HG03066 (cell line): Measurements from ENCODE around the gene KDM3B.
"Not testable (repeated sequence)": the region's sequence is repeated elsewhere in the genome, so short reads cannot be mapped to it uniquely, and the experiment has no call there.

ENCODE experiments used
- ATAC-seq: cut with Tn5 transposase; IDR thresholded peaks from one replicate; pipeline ENCODE4 v1.9.1; 2021; ENCODE audit warnings: low read depth; ENCODE audit not compliant: unreplicated experiment

KDM3B gene

DNA sequence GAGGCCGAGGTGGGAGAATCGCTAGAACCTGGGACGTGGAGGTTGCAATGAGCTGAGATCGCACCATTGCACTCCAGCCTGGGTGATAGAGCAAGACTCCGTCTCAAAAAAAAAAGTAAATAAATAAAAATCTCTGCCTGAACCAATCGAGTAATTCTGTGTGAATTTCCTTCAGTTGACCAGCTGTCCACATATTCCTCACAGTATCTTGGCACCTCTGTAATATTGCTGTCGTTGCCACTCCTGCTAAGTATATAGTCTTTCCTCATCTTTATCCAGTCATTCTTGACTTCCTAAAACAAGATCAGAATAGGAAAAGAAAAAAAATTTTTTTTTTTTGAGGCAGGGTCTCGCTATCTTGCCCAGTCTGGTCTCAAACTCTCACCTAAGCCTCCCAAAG lies 29.9 kb downstream of the KDM3B start:
- ATAC-seq = no peak

DNA sequence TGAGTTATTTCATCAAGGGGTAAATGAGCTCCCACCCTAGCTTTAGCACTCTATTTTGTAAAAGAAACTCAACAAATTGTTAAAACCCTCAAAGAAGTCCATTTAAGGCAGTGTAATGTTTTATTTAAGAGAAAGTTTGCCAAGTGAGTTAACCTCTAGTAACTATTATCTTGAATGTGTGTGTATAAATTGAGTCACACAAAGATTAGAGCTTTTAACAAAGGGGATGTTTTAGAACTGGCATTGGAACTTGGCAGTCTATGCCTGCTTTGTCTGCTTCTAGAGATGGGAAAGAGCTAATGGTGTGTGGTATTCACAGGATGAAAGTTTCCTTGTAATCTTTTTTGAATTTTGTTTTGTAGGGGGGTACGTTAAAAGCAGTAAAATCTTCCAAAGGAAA lies 33.2 kb downstream of the KDM3B start:
- no peak for ATAC-seq

DNA sequence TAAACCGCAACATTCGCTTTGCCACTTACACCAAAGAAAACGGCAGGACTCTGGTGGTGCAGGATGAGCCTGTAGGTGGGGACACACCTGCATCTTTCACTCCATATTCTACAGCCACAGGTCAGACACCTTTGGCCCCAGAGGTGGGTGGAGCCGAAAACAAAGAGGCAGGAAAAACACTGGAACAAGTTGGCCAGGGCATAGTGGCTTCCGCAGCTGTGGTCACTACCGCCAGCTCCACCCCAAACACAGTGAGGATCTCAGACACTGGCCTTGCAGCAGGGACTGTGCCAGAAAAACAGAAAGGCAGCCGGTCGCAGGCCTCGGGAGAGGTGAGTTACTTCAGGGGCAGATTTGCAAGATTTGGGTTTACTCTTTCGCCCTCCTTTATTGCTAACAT lies 33.8 kb downstream of the KDM3B start:
- no peak for ATAC-seq

DNA sequence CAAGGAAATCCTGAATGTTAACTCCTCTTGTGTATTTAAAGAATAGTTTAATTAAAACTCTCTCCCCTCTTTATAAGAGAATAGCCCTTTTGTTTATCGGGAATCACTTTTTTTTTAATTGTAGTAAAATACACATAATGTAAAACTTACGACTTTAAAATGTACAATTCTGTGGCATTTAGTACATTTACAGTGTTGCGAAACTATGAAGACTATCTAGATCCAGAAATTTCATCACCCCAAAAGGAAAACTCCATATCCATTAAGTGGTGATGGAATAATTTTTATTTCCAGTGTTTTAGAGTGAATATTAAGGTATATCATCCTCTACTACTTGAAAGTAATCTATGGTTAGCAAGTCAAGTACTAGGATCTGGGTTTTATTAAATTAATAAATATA lies 36.8 kb downstream of the KDM3B start:
- ATAC-seq = no peak

DNA sequence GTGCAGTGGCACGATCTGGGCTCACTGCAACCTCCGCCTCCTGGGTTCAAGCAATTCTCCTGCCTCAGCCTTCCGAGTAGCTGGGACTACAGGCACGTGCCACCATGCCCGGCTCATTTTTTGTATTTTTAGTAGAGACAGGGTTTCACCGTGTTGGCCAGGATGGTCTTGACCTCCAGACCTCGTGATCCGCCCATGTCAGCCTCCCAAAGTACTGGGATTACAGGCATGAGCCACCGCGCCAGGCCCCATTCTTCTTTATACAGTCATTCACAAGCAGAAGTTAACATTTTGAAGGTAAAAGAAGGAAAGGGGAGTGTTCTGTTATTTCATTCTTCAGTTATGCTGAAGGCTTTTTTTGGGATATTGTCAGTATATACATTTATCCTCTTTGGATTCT lies 37.4 kb downstream of the KDM3B start:
- not testable (repeated sequence) for ATAC-seq

DNA sequence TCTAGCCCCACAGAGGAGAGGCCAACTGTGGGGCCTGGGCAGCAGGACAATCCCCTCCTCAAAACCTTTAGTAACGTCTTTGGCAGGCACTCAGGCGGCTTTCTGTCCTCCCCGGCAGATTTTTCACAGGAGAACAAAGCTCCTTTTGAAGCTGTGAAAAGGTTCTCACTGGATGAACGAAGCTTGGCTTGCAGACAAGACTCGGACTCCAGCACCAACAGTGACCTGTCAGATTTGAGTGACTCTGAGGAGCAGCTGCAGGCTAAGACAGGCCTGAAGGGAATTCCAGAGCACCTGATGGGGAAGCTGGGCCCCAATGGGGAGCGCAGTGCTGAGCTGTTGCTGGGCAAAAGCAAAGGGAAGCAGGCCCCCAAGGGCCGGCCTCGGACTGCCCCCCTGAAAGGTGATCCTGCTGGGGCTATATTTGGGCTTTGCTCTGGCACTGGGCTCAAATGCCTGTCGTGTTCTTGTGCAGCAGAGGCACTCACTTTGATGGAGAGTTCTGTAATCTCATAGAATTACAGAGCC lies 39.4 kb downstream of the KDM3B start:
- no peak for ATAC-seq

DNA sequence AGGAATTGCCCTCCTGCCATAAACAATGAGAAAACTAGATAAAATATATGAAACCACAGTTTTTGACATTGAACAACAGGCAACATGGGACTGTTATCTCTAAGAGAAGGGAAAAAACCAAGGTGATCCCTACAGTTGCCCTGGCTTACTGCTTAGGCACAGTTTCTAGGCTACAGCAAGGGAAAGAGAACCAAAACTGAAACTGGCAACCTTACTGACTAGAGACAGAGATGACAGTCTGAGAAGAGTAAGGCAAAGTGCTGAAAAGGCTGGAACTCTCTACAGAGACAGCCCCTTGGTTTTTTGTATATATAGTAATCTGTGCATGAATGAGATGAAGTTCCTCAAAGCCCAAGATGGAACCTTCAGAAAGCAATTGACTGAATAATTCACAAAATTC lies 50.2 kb downstream of the KDM3B start:
- ATAC-seq = peak; percentile 83

DNA sequence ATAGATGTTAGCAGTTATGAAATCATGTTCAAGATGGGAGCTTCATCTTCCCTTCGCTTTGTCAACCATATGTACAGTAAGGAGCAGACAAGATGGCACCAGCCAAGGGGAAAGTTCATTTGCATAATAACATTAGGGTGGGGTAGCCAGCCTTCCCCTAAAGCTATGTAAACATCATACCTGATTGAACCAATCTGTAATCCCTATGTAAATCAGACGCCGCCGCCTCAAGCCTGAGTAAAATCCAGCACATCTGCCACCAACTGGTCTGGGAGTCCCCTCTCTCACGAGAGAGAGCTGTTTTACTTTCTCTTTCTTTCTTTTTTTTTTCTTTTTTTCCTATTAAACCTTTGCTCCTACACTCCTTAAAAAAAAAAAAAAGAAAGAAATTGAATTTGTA lies 55.5 kb downstream of the KDM3B start:
- peak; percentile 66 for ATAC-seq

DNA sequence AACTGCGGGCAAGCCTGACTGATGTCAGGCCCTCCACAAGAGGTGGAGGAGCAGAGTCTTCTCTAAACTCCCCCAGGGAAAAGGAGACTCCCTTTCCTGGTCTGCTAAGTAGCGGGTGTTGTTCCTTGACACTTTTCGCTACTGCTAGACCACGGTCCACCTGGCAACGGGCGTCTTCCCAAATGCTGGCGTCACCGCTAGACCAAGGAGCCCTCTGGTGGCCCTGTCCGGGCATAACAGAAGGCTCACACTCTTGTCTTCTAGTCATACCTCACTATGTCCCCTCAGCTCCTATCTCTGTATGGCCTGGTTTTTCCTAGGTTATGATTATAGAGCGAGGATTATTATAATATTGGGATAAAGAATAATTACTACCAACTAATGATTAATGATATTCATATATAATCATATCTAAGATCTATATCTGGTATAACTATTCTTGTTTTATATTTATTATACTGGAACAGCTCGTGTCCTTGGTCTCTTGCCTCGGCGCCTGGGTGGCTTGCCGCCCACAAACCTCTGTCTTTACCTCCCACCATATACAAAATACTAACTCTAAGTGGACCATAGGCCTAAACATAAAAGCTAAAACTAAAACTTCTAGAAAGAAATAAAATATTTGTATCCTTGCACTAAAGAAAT lies 58.6 kb downstream of the KDM3B start:
- ATAC-seq = not testable (repeated sequence)

DNA sequence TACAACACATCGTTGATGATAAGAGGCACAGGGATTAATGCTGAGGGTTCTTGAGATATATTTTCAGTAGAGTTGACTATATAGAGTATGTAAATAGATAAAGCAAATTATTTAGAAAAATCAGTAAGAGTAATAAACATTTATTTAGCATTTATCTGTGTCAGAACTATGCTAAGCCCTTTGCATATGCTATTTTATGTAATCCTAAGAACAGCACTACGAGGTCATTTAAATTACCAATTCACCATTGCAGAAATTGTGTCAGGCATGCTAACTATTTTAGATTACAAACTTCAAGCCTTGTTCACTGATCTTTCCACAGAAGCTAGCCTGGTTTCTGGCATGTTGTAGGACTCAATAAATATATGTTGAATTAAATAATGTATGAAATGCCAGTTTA lies 66.0 kb downstream of the KDM3B start:
- no peak for ATAC-seq

DNA sequence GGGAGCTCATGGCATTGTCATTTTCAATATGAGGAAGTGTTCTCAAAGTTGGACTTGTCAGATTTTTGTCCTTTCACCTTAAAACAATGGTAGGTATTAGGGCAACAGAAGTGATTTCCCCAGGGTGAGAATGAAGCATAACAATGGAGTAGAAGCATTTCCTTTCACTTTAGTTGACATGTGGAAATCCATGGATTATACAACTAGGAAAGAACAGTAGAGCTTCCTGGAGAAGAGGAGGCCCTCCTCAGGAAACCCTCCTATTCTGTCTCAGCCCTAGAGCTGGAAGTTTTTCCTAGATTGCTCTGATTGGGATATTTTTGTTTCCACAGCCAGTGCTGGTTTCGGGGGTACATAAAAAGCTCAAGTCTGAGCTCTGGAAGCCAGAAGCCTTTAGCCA lies 72.6 kb downstream of the KDM3B start:
- ATAC-seq = no peak

DNA sequence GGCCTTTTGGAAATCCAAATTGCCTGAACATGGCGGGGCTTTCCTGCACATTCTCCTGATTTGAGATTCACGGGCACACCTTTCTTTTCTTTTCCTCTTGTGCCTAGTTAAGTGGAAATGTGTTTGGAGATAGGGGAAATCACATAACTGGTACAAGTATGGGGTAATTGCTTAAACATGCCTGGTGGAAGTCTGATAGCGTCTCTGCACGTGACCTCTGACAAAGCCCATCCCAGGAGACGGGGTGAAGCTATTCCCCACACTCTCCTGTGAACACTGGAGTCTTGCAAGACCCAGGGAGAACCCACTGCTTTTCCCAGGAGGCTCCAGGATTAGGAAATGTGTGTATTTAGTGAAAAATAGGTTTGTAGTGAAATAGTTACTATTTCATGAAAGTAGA lies 83.5 kb downstream of the KDM3B start:
- ATAC-seq = no peak

DNA sequence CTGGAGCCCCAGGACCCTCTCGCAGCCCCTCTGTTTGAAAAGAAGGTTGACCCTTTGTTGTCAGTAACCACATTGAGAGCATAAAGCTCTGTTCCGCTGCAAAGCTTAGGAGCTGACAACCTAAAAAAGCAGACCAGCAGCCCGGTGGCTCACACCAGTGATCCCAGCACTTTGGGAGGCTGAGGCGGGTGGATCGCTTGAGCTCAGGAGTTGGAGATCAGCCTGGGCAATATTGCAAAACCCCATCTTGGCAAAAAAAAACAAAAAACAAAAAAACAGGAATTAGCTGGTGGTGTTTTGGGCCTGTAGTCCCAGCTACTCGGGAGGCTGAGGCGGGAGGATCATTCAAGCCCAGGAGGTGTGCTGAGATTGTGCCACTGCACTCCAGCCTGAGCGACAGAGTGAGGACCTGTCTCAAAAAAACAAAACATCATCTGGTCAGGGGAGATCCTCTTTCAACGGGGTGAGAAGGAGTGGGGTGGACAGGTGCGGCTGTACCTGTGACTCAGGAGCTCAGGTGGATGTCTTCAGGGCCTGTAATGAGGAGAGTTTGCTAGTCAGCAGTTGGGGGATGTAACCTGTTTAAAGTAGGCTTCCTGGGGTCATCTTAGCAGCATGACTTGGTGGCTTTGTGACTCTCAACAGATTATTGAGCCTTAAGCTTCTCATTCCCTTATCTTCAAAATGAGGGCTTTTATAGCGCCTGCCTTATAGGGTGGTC lies 85.7 kb downstream of the KDM3B start:
- ATAC-seq = no peak

DNA sequence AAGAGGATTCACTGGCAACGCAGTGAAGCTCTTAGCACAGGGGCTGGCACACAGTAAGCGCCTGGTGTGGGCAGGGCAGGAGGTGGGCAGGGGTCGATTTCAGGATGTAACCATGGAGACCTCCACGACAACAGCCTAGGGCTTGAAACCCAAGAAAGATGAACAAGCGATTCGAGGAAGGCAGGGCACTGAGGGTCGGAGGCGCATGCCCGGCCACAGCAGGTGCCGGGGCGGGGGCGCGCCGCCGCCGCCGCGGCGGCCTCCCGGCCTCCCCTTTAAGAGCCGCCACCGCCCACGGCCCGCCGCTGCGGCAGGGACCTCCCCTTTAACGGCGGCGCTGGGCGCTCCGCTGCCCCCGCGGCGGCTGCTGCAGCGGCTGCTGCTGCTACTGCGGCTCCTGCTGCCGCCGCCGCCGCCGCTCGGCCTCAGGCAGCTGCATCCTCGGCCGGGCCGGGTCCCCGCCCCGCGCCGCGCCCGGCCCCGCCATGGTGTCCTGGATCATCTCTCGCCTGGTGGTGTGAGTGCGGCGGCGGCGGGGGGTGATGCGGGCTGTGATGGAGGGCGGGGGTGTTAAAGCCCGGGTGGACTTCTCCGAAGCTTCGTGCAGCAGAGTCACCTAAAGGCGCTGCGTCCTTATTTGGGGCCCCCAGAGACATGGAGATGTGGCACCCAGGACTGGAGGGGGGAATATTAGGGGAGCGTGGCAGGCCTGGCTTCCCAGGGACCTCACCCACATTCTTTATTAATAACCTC lies 86.4 kb downstream of the KDM3B start, which contains the start of gene REEP2:
Gene REEP2 (plus strand): TSS at position 334 of the 753 bp plus-strand sequence. CDS start 152 bp downstream, at position 486.
- ATAC-seq = peak; percentile 67

DNA sequence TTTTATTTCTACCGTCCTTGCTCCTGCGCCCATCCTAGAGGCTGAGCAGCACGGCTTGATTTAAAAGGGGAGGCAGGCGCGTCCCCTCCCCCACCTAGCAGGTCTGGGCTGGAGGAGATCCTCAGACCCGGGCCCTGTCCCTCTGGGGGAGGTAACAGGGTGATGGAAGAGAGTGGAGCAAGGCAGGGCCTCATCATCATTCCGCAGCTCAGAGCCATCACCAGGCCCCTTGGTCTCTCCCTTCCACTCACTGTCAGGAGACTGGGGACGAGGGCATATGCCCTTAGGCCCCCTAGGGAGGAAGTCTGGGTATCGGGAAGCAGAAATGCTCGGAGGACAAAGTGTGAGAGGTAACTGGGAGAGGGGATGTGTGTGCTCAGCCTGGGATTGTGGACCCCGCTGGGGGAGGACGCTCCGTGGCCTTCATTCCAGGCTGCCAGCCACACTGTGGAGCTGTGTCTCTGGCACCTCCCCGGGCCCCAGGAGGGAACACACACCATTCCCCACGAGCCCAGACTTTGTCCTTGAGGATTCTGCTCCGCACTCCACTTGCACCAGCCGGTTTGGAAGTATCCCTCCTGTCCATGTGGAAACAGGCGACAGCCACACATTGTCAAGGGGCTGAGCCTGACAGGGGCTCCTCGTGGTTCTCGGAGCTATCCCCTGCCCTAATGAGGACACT lies 87.1 kb downstream of the KDM3B start:
- no peak for ATAC-seq

DNA sequence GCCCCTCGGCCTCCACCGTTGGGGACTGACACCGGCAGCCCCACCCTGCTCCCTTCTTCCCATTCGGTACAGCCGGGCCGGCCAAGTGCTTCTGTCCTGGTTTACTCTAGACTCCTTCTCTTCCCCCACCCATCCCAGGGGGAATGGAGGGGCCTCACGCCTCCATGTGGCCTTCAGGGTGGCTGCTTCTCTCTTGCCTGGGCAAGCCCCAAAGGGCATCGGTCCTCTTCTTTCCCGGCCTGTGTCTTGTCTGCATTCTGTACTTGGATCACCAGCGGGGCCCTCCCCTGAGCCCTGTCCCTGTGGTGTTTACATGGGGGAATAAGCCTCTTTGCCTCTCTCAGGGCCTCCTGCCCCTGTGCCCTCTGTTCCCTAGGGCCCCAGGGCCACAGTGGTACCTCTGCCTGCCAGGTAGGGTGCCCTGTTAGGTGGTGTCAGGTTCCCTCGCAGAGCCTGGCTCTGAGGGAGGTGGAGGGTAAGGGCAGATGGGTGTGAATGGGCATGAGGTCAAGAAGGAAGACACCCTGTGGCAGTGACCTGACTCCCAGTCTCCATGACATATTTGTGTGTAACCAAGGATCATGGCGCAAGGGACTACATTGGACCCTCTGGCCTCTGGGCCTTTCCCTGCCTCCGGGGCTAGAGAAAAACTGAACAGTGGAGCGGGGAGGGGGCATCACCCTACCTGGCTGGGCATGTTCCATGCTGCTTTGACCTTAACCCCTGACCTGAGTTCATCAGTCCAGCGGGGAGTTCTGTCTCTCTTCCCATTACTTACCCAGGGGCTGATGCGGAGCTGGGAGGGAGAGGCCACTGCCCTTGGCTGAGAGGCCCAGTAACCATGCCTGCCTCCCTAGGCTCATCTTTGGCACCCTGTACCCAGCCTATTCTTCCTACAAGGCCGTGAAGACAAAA lies 87.9 kb downstream of the KDM3B start:
- no peak for ATAC-seq

DNA sequence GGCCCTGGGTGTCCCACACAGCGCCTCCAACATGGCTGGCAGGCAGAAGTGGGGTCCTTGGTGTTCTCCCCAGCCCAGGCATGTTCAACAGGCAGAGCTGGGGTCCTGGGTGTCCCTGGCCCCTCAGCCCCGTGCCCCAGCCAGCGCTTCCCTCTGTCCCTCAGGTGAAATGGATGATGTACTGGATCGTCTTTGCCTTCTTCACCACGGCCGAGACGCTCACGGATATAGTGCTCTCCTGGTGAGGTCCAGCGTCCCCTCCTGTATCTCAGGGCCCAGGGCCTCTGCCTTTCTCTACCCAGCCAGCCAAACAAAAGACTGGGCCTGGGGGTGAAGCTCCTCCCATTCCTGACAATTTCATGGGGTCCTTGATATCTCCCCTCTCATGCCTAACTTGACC lies 88.7 kb downstream of the KDM3B start:
- no peak for ATAC-seq

DNA sequence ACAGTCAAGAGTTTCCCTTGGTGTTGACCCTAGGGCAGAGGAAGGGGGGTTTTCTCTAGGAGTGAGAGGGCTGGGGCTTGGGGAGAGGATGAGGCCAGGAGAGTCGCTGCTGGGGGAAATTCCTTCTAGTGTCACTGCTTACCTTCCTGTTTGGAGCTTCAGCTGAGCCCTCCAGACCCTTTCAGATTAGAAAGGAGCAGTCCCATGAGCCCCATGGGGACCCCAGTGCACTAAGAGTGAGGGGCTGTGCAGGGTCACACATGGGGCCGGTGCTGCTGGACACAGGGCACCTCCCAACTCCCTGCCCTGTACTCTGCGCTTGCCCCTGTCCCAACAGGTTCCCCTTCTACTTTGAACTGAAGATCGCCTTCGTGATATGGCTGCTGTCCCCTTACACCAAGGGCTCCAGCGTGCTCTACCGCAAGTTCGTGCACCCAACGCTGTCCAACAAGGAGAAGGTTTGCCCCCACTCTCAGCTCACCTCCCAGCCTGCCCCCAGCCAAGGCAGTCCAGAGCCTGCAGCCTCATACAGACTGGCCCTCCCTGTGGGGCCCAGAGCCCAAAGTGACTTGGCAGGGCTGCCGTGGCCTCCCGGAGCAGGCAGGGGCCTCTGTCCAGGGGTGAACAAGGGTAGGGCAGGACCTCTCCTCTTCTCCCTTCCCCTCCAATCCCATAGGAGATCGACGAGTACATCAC lies 91.7 kb downstream of the KDM3B start:
- ATAC-seq = no peak
